Activated naive CD8-positive, alpha-beta T cell treated with anti-CD3 and anti-CD28 coated beads, Interleukin-2, amount 50 U/mL, for 16 hours (primary cell): ENCODE results near the gene PSME4.
"Not testable (repeated sequence)": the region's sequence is repeated elsewhere in the genome, so short reads cannot be mapped to it uniquely, and the experiment has no call there.

ENCODE experiments used
- DNase-seq: peaks from one replicate; pipeline ENCODE4 v3.0.0-alpha.2; 2020; ENCODE audit warnings: low read depth, low spot score

PSME4 gene

DNA sequence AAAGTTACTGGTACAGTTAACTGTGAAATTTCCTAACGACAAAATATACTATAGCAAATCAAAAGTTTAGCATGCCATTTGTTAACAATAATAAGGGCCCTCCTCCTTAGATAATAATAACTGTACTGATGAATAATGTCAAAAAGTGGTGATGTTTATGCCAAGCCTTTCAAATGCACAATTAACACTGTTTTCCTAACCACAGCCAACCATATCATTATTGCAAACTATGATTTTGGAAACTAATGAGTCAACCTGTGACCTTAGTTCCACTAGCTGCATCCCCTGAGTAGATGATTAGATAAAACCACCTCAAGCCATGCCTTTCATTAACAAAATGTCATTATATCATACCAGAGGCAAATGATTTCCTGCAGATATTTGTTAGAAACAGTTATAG, 85.9 kb downstream of the PSME4 start:
- no peak for DNase-seq

DNA sequence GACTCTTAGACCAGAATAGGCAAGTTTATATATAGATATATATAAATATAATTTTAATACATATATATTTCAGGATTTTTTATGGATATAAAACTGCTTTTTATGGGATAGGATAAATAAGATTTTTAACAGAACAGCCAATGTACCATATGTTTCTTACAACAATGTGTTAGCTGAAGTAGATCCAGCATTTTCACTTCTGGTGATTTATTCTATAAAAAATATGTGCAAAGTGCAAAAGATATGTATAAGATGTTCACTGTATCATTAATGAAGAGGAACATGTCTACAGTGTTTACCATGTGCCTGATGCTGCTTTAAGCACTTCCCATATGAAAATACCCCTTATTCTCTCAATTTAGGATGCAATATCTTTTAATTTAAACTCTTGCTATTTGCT, 88.8 kb downstream of the PSME4 start:
- DNase-seq = no peak

DNA sequence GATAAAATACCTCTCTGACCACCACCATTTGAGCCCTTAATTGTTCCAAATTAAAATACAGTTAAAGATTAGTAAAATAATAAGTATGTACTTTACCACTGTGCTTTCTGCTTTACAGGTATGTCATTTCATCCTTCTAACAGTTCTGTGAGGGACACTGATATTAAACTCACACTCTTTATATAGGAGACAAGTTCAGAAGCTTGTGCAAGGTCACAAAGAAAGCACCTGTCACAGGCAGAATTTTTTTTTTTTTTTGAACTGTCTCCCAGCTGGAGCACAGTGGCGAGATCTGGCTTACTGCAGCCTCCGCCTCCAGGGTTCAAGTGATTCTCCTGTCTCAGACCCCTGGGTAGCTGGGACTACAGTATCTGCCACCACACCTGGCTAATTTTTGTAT, 89.4 kb downstream of the PSME4 start:
- no peak for DNase-seq

DNA sequence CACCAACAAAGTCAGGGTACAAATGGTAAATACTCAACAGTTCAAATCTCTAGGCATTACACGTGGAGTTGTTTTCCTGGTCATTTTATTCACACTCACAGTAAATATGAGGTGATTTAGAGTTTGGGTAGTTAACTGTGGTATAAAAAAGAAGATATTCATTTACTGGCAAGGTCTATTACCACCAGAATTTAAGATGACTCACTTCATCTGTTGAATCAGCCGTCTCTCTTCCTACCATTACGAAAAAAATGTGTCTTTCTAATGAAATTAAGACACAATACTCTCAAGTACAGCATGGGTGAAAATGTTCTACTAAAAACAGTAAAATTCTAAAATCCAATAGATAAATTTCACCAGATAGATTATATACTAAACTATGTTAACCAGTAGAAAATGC, 90.0 kb downstream of the PSME4 start:
- DNase-seq = no peak

DNA sequence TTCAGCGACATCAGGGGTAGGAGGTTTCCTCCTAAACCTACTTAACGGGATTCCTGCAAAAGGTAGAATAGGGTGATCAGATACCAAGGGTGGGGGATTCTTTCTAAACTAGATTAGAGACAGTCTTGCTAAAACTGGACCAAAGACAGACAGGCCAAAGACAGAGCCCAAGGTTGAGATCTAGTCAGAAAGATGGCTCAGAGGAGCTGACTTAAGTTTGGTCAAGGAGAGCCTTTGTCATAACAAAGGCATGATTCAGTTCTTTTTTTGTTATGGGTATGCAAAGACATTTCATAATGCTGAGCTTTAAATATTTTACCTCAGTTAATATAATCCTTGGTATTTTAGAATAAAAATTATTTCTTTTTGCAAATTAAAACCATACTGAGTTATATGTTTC, 93.2 kb downstream of the PSME4 start:
- no peak for DNase-seq

DNA sequence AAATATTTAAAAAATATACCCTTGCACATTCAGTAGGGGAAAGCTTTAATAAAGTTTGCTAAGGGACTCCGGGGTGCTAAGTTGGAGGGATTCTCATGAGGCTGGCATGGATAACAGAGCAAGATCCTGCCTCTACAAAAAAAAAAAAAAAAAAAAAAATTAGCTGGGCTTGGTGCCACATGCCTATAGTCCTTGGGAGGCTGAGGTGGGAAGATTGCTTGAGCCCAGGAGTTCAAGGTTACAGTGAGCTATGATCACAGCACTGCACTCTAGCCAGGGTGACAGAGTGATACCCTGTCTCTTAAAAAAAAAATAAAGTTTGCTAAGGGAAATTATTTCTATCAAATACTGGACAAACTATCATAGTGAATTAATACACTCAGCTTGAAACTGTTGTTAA, 93.7 kb downstream of the PSME4 start:
- DNase-seq = no peak

DNA sequence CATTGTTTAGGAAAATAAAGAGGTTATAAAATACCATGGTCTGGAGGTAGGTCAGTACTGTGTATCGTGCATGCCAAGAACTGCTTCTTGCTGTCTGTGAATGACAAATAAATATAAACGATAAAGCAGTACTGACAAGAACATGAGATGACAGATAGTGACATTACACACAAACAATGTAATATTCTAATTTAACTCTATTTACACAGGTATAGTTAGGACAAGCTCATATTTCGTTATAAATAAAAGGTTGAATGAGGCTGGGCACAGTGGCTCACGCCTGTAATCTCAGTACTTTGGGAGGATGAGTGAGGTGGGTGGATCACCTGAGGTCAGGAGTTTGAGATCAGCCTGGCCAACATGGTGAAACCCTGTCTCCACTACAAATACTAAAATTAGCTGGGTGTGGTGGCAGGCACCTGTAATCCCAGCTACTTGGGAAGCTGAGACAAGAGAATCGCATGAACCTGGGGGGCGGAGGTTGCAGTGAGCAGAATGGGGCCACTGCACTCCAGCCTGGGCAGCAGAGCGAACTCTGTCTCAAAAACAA, 96.3 kb downstream of the PSME4 start:
- DNase-seq = no peak

DNA sequence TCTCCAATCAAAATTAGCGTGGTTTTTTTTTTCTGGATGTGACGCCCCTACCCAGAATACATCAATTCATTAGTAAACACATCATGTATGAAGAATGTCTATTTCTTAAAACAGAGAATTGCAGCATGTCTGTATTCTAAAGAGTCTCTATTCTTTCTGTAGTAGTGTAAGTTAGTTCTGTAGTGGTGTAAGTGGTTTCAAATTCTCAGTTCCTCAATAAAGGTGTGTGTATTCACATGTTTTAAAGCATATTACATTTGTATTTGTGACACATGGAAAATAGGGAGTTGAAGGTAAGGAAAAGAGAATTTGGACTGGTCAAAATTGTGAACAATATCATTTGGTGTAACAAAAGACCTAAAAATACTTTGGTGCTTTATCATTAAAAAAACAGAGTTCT, 103.0 kb downstream of the PSME4 start:
- no peak for DNase-seq

DNA sequence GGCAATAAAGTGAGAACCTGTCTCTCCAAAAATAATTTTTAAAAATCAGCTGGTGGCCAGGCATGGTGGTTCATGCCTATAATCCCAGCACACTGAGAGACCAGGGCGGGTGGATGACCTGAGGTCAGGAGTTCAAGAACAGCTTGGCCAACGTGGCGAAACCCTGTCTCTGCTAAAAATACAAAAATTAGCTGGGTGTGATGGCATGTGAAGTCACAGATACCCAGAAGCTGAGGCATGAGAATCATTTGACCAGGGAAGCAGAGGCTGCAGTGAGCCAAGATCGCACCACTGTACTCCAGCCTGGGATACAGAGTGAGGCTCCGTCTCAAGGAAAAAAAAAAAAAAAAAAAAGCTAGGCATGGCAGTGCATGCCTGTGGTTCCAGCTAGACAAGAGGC, 103.6 kb downstream of the PSME4 start:
- no peak for DNase-seq

DNA sequence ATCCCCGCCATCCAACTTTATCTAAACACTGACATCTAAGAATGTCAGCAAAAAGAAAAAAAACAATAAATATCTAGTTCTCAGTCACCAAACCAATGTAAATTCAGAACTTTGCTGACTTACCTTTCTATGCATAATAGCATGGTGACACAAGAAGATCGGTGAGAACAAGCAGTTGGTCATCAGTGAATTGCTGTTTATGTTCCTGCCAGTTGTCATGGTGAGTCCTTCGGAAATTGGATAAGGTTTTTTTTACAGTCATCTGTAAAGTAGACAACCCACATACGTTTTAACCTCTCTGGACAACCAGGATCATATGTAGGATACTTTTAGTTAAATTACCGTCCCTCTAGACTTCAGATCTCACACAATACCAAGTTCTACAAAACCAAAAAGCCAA, 104.8 kb downstream of the PSME4 start:
- no peak for DNase-seq

DNA sequence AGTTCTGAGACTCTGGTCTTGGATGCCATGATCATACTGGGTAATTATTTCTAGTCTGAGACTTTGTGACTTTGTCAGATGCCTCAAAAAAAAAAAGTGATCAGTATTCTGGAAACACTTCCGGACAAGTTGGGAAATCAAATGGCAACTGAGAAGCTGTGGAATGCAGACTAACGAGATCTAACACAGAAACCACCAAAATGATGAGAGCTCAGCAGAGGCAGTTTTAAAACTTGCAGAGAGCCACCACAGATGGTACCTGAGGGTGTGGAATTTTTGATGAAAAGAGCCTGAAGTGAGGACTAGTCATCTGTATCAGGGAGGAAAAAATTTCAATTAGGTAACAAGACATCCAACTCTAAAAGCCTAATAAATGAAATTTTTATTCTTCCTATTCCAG, 105.5 kb downstream of the PSME4 start:
- DNase-seq = no peak

DNA sequence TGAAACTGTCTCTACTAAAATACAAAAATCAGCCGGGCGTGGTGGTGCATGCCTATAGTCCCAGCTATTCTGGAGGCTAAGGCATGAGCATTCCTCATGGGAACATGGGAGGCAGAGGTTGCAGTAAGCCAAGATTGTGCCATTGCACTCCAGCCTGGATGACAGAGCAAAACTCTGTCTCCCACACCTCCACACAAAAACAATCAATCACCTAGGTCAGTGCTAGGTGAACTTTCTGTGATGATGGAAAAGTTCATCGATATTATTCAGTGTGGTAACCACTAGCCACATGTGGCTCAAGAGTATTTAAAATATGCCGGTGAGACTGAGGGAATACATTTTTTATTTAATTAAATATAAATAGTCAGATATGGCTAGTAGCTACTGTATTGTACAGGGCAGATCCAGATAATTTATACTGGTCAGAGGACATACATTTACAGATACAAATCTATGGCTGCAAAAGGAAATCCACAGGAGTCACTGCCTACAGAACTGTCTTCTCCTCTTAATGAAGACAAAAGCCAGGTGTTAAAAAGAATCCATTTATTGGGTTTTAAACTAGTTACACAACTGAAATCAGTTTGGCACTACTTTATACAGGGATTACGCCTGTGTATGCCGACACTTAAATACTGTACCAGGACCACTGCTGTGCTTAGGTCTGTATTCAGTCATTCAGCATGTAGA, 107.1 kb downstream of the PSME4 start:
- no peak for DNase-seq

DNA sequence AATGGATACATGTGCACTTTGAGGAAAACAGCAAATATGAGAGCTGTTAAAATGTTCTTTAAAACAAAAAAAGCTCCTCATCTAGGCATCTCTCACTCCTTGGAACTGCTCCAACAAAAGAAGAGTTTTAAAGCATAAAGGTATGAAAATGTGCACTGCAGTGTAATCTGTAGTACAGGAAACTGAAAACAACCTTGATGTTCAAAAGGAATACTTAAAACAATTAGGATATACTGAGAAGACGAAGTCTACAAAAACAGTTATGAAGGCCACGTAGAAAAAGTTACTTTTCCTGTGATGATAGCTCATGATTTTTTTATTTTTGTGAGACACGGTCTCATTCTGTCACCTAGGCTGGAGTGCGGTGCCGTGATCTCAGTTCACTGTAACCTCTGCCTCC, 109.0 kb downstream of the PSME4 start:
- DNase-seq = no peak

DNA sequence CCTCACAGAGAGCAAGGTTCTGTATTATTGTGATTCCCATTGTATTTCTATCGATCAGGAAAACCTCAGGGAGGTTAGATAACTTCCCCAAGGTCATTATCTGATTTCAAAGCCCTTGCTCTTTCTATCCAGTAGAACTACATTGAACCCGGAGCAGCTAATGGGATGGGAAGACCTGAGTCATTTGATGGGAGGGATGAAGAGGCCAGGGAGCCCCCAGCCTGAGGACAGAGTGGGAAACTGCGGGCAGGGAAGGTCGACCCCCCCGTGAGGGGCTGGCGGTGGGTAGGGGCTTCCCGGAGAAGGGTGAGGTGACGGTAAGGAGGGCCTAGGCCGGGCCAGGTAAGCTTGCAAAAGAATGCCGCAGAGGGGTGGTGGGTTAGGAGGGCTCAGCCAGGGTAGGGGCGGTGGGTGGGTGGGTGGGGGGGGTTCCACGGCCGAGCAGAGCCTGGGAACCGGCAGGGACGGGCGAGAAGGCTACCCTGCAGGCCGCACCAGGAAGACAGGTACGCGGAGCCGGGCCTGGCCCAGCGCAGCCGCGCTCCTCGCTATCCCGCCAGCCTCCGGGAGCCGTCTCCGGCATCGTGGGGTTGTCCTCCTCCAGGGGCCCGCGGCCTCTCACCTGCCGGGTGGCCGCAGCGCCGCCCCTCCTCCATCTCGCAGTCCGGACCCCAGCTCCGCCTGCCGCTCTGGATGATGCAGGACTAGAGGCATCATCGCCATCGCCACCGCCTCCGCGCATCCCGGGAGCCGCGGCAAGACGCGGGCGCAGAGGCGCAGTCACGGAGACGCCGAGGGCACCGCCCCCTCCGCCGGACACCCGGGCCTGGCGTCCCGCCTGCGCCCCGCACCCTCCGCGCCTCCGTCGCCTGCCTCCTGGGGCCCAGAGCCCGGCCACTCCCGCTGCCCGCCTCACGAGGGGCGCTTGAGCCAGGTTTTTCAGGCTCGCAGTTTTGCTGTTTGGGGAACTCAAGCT, 111.3 kb downstream of the PSME4 start, which contains the start of gene GPR75:
GPR75 (minus strand) TSS at position 762 of the 976 bp plus-strand sequence. CDS start 5,211 bp downstream, outside the sequence.
- DNase-seq = no peak

DNA sequence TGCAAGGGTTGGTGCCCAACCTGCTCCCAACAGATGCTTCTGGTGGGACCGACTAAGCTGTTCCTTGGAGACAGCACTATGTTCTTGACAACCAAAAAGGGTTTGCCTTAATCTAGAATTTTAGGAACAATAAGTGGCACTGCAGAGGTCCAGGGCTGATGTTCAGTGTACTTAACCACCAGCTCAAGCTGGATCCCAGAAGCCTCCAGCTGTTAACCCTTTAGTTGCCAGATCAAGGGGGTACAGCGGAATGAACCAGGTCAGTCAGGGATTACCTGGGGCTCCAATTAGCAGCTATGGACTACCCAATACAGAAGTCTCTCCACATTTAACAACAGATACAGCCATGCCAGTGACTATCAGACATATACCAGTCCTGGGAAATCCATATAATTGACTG, 114.5 kb downstream of the PSME4 start:
- no peak for DNase-seq

DNA sequence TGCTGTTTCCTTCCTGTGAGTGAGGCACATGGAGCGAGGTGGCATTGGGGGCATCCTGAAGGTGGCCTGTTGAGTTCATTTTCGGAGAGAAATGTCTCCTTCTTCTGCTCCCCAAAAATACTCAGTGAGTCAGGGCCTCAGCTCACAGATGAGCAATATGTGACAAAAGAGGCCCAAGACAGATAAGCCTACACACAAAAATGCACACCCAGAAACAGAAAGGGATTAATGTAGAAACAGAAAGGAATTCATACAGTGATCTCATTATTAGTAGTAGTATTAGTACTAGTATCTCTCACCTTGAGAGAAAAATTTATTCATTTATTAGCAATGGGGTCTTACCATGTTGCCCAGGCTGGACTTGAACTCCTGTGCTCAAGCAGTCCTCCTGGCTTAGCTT, 116.1 kb downstream of the PSME4 start:
- DNase-seq = no peak

DNA sequence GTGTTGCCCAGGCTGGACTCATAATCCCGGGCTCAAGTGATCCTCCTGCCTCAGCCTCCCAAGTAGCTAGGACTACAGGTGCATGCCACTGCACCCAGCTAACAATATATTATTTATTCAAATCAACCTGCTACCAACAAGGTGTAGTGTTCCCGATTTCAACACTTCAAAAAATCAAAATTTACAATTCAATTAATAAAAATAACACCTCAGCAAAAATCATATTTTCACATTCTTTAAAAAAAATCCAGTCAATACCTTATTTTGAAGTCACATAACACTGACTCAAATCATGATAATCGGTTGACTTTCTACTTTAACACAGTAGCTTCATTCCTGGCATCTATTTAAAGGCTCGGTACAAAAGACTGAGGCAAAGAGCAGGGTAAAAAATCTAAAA, 118.3 kb downstream of the PSME4 start:
- no peak for DNase-seq

DNA sequence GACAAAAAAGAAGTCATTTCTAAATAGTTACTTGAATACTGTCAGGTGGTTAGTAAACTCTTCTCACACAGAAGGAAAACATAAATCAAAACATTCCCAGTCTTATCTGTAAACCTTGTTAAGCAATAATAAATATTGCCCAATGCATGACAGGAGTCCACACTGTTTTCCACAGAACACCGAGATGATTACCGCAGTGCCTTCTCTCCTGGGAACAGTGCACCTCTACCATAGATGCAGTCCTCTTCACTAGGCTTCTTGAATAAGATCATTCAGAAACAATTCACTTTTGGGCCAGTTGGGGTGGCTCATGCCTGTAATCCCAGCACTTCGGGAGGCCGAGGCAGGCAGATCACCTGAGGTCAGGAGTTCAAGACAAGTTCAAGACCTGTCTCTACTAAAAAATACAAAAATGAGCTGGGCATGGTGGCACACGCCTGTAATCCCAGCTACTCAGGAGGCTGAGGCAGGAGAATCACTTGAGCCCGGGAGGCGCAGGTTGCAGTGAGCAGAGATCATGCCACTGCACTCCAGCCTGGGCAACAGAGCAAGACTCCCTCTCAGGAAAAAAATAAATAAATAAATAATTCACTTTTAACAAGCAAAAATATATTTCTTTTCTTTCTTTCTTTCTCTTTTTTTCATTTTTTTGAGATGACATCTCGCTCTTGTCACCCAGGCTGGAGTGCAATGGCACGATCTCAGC, 119.6 kb downstream of the PSME4 start:
- DNase-seq = not testable (repeated sequence)

DNA sequence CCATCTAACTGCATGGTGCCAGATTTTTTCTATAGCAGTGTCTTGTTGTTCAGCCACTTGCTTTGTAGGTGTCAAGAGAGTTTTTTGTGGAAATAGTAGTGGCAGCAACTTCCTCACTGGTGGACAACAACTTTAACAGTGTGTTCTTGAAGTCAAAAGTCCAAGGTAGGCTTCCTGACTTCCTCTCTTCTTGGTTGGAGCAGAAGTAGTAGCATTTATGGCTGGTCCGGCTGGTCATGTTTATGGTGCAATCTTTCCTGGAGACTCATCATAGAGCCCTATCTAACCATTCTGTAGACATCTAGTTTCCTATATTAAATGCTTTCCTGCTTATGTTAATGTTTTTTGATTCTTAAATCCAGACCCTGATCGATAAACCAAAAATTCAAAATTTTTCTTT, 122.7 kb downstream of the PSME4 start:
- no peak for DNase-seq

DNA sequence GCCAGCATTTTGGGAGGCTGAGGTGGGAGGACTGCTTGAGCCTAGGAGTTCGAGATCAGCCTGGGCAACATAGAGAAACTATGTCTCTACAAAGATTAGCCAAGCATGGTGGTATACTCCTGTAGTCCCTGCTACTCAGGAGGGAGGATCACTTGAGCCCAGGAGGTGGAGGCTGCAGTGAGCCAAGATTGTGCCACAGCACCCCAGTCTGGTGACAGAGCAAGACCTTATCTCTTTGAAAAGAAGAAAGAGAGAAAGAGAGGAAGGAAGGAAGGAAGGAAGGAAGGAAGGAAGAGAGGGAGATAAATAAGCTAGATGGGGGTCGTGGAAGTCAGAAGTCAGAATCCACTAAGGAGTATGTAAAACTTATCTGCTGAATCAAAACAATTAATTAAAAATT, 127.2 kb downstream of the PSME4 start:
- DNase-seq = no peak

DNA sequence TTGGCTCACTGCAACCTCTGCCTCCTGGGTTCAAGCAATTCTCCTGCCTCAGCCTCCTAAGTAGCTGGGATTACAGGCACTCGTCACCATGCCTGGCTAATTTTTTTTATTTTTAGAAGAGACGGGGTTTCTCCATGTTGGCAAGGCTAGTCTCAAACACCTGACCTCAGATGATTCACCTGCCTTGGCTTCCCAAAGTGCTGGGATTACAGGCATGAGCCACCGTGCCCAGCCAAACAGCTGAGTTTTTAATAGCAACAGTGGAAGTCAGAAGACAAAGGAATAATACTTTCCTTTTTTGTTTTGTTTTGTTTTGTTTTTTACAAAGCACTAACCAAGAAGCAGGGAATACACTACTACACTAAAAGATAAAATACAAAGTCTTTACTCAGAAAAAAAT, 127.9 kb downstream of the PSME4 start:
- DNase-seq = no peak

DNA sequence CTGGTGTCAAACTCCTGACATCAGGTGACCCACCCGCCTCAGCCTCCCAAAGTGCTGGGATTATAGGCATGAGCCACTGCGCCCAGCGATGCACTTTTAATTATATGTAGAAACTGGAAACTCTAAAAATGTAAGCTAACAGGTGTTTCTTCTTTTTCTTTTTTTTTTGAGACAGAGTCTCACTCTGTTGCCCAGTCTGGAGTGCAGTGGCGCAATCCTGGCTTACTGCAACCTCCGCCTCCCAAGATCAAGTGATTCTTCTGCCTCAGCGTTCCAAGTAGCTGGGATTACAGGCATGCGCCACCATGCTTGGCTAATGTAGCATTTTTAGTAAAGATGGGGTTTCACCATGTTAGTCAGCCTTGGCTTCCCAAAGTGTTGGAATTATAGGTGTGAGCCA, 129.1 kb downstream of the PSME4 start:
- not testable (repeated sequence) for DNase-seq
